GM21390 (cell line): ENCODE data around the gene MPL.
"Not testable (repeated sequence)": the region's sequence is repeated elsewhere in the genome, so short reads cannot be mapped to it uniquely, and the experiment has no call there.

ENCODE experiments used
- ATAC-seq: cut with Tn5 transposase; IDR thresholded peaks from one replicate; pipeline ENCODE4 v1.9.1; 2021; ENCODE audit not compliant: unreplicated experiment

Gene MPL

GRCh38 chr1:43373066-43373940 lies 35.7 kb downstream of the MPL start:
- ATAC-seq = no peak

DNA sequence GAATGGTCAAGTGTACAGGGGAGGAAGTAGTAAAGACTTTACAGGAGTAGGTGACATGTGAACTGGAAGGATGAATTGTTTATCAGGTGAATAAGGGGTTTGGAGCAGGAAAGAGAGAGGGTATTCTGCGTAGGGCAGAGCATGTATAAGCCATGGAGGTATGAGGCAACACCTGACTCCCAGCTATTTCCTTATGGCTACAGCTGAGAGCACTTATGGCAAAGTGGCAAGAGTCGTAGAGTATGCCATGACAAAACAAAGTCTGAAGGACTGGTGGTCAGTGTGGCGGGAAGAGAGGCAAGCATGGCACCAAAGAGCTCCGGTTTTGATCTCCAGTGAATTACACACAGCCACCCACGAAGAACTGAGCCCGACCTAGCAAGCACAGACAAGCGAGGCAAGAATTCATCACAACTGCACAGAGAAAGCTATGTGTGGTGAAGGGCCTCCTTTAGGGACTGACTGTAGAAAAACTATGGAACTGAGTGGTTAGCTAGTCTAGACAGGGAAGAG lies 39.2 kb downstream of the MPL start:
- ATAC-seq = no peak

DNA sequence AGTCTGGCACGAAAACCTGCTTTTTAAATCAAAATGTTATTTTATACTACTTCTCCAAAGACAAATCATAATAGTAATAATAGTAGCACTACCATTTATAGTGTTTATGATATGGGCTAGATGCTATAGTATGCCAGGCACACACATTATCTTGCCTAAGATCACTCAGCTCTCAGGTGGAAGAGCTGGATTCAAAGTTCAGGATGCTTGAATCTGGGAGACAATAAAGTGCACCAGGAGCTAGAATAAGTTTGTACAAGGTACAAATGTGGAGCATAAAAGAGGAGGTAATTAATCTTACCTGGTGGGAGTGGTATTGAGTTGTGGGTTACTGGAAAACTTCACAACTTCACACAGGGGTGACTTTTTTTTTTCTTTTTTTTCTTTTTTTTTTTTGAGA lies 40.2 kb downstream of the MPL start:
- no peak for ATAC-seq

DNA sequence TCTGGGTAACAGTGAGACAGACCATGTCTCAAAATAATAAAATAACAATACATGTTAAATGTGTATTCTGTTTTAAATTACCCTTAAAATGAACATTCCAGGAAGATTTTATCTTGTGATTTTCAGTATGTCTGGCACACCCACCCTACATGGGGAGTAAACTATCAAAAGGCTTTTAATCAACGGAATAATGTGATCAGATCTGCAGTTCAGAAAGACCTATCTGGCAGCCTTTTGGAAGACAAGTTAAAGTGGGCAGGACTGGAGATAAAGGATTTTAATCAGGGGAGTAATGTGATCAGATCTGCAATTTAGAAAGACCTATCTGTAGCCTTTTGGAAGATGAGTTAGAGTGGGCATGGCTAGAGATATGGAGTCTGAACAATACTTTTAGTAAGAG lies 41.9 kb downstream of the MPL start:
- no peak for ATAC-seq

- ATAC-seq = no peak
Observed at GRCh38 chr1:43381612-43382011, 44.0 kb downstream of the MPL start.

DNA sequence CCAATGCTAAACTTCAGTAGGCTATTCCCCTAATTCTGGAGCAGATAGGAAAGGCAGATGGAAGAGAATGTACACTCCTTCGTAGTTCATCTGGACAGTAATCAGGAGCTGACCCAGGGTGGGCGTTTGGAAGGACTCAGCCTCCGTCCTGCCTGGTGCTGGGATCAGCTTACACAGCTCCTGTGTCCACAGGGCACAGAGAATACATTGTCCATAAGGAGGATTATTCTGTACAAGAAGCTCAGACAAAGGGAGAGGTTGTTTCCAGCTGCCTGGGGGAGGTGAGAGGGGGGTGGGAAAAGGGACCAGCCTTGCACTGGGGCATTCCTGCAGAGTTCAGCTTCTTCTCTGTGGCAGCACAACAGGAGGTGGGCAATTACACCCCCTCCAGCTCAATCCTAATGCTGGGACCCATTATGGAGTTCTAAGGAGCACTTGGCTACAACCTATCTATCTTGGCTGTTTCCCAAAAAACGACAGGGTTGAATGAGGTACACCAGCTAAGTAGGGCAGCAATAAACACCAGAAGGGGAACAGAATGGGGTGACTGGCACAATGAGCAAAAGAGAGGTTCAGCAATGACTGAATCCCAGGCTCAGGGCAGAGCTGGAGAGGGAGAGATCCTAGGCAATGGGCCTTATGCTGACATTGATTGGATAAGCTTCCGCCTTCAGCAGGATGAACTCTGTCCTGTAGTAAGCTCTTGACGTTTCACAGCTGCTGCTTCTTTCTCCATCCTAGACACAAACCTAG lies 44.6 kb downstream of the MPL start:
- ATAC-seq = no peak

DNA sequence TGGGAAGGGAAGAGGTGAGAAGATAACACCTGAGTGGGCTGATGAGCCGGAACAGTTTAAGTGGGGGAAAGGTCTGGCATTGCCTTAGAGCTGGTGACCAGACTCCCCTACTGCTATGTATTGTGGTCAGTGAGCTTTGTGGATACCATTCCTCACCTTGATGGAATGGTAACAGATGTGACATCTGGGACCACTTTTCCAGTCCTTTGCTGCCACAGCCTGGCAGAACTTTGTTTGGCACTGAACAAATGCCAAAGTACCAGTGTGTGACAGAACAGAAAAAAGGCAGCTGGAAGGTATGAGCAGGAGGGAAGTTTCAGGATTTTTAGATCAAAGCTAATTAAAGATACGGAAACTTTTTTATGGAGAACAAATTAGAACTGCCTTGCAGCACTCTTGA lies 45.8 kb downstream of the MPL start:
- ATAC-seq = no peak

DNA sequence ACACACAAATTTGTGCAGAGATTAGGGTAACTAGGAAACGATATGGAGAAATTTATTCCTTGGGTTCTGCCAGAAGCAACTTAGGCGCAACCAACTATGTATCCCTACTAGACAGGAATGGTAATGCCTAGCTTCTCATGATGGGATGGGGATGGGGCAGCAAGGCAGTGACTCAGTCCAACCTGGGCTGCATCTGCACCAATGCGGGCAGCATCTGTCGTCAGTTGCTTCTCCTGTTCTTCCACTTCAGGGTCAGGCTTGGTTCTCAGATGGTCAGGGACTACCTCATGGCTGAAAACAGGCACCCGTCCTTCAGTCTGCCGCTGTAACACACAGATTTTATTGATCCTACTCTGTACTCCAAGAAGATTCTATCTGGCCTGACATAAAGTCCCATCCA lies 49.1 kb downstream of the MPL start:
- no peak for ATAC-seq

- ATAC-seq = no peak
Observed at GRCh38 chr1:43387976-43388599, 50.5 kb downstream of the MPL start.

- ATAC-seq = no peak
Observed at GRCh38 chr1:43388613-43389012, 51.0 kb downstream of the MPL start.

DNA sequence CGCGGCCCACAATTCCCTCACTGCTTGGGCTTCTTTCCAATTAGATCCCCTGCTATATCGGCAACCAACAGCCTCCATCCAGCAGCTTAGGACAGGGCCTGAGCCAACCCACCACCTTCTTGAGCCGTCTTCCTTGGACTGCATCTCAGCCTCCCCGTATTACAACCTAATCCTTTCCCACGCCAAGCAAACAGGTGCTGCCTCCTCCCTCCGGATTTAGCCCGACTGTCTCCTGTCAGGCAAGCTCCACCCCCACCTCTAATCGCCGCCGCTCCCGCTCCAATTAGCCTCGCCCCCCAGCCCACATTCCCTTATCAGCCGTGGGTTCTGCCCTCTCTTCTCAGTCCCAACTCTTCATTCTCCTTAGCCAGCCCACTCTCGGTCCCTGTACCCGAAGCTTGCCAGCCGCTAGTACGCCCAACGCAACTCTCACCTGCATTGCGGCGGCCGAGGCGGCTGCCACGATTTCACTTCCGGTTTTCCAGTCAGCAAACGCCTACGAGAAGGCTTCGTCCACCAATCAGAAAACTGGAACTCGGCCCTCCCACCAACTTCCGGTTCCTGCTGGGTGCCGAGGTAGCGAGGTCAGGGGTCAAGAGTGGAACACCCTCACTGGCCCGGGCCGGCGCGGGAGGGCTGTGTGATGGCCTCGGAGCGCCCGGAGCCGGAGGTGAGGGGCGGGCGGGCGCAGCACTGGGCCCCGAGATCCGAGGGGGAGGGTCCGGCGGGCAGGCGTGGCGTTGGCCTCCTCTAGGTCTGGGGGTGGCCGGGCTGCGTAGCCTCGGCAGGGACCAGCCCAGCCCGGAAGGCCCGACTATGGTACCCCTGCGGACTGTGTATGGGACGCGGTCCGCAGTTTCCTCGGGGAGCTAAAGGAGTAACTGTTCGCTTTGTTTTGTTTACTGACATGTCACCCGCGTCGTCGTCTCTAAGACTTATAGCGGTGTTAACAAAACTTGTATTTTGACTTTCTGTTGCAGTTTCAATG lies 52.0 kb downstream of the MPL start, which contains the start of the genes MED8 and SZT2:
Gene MED8, minus strand, starts transcription at position 475 of the 988 bp plus-strand sequence. Its CDS starts 36 bp downstream, at position 439.
Gene SZT2, plus strand, starts transcription at position 574 of the 988 bp plus-strand sequence. Its CDS starts 70 bp downstream, at position 644.
- ATAC-seq = peak; percentile 92

- no peak for ATAC-seq
Observed at GRCh38 chr1:43392702-43393101, 55.1 kb downstream of the MPL start.

DNA sequence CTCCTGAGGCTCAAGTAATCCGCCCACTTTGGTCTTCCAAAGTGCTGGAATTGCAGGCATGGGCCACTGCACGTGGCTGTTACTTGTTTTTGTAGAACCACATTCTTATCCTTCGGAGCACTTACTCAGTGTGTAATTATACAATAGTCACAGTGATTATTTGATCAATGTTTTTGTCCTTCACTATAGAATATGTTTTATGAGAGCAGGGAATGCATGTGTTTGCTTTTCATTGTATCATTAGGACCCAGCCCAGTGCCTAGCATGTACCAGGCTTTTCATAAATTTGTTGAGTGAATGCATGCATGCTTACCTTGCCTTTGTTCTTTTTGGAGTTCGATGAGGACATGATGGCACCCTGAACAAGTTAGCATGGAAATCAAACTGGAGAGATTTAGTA lies 57.9 kb downstream of the MPL start:
- ATAC-seq = no peak

DNA sequence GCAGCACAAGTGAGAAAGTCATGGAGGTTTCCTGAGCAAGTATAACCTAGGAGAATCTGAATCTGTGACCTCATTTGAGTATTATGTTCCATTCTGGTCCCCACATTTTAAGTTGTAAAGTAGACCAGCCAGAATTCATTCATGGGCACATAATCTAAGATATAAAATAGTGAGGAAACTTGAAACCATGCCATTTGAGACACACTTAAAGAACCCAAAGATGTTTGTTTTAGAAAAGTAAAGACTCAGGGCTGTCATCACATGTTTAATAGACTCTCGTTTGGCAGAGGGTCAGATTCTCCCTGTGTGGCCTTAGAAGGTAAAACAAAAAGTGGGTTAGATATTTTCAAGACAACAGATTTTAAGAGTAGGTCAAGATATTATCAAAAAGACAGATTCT lies 58.4 kb downstream of the MPL start:
- no peak for ATAC-seq

GRCh38 chr1:43398227-43398626 lies 60.6 kb downstream of the MPL start:
- no peak for ATAC-seq

GRCh38 chr1:43400441-43400840 lies 62.8 kb downstream of the MPL start:
- ATAC-seq = not testable (repeated sequence)

GRCh38 chr1:43402089-43402865 lies 64.7 kb downstream of the MPL start:
- no peak for ATAC-seq
